ENCODE data around the gene NEURL1.

NEURL1 gene

GRCh38 chr10:103555325-103555649, 61.8 kb downstream of the NEURL1 start:
- Histone ChIP-seq H4K20me1 (ENCODE audit: insufficient read depth, low read length, poor library complexity, severe bottlenecking) (no peaks in the 10 kb centered on the region), H3F3A (ENCODE audit: low read depth) (no peaks in the 10 kb centered on the region), H3K79me2 (ENCODE audit: insufficient read depth, low read length) (no peaks in the 10 kb centered on the region), H3K4me3 (ENCODE audit: low read length, poor library complexity, severe bottlenecking) (no peak overlapping the region), H3K4me2 (ENCODE audit: low read depth, low read length, poor library complexity, severe bottlenecking) (no peak overlapping the region), H3K36me3 (ENCODE audit: insufficient read depth, low read length) (no peaks in the 10 kb centered on the region), H2AFZ (ENCODE audit: low read length) (no peak overlapping the region), H3K27me3 (ENCODE audit: insufficient read depth, low read length, poor library complexity, severe bottlenecking) (no peaks in the 10 kb centered on the region), H3K4me1 (ENCODE audit: insufficient read depth, low read length, poor library complexity, severe bottlenecking) (no peaks in the 10 kb centered on the region), H3K9me3 (ENCODE audit: insufficient read depth, low read depth, low read length) (no peaks in the 10 kb centered on the region), H3K9me2 (replicated peaks; ENCODE audit: low read depth, low read length) (no peaks in the 10 kb centered on the region), H3K9ac (ENCODE audit: low read depth, low read length, poor library complexity, severe bottlenecking) (no peak overlapping the region)
- TF ChIP-seq CTCF (conservative IDR thresholded peaks at IDR 0.05; ENCODE audit: low read length) (no peak), EZH2phosphoT487 (IDR thresholded peaks at IDR 0.05; ENCODE audit: borderline replicate concordance) (no peak)

DNA sequence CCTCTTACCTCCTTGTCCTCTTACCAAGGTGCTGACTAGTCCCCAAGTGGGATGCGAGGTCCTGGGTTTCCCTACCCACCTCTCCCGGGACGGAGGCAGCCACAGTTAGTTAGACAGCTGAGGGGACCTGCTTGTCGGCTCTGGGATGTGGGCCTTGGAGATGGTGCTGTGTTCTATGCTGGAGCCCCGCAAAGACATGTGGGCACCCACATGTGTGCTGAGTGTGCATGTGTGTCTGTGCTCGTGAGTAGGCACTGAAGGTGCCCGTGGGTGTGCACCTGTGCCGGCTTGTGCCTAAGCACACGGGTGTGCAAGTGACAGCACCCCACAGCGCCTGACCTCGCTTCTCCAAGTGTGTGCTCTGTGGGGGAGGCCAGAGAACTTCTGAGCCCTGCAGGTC, 62.2 kb downstream of the NEURL1 start:
- Histone ChIP-seq H3K4me1 (ENCODE audit: insufficient read depth, low read length, poor library complexity, severe bottlenecking) (no peaks in the 10 kb centered on the region), H3K36me3 (ENCODE audit: insufficient read depth, low read length) (no peaks in the 10 kb centered on the region), H3K9ac (ENCODE audit: low read depth, low read length, poor library complexity, severe bottlenecking) (no peak overlapping the region), H3K79me2 (ENCODE audit: insufficient read depth, low read length) (no peaks in the 10 kb centered on the region), H3F3A (ENCODE audit: low read depth) (no peaks in the 10 kb centered on the region), H3K27me3 (ENCODE audit: insufficient read depth, low read length, poor library complexity, severe bottlenecking) (no peaks in the 10 kb centered on the region), H4K20me1 (ENCODE audit: insufficient read depth, low read length, poor library complexity, severe bottlenecking) (no peaks in the 10 kb centered on the region), H3K9me3 (ENCODE audit: insufficient read depth, low read depth, low read length) (no peaks in the 10 kb centered on the region), H3K9me2 (replicated peaks; ENCODE audit: low read depth, low read length) (no peaks in the 10 kb centered on the region), H3K4me3 (ENCODE audit: low read length, poor library complexity, severe bottlenecking) (no peak overlapping the region), H3K4me2 (ENCODE audit: low read depth, low read length, poor library complexity, severe bottlenecking) (no peak overlapping the region), H2AFZ (ENCODE audit: low read length) (no peak overlapping the region)
- no peak for TF ChIP-seq EZH2phosphoT487 (IDR thresholded peaks at IDR 0.05; ENCODE audit: borderline replicate concordance)
- no peak for TF ChIP-seq CTCF (conservative IDR thresholded peaks at IDR 0.05; ENCODE audit: low read length)

DNA sequence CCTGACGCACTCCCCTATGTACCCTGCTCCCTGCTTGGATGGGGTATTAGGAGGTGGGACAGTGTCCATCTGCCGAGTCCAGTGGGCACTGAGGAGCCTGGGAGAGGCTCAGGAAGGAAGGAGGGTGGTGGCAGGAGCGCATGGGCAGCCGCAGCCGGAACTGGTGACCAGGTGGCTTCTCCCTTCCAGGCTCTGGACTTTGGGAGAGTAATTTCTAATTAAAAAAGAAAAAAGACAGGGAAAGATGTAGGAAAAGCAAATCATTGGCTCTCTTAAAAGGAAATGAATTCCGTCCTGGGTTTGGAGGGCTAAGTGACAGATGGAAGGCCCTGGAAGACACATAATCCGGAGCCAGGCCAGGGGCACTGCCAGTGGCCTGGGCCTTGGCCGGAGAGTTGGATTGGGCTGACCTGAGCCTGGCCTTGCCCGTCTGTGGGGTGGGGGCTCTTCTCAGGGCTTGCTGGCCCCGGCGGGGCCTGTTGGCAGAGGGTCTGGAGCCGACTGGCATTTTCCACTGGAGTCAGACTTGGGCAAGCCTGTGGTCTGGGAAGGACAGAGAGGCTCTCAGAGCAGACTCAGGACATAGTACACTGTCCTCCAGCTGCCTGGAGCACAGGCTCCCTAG, 63.0 kb downstream of the NEURL1 start:
- Histone ChIP-seq H3K4me1 (ENCODE audit: insufficient read depth, low read length, poor library complexity, severe bottlenecking) (no peaks in the 10 kb centered on the region), H4K20me1 (ENCODE audit: insufficient read depth, low read length, poor library complexity, severe bottlenecking) (no peaks in the 10 kb centered on the region), H3K4me2 (ENCODE audit: low read depth, low read length, poor library complexity, severe bottlenecking) (no peak overlapping the region), H2AFZ (ENCODE audit: low read length) (no peak overlapping the region), H3K9ac (ENCODE audit: low read depth, low read length, poor library complexity, severe bottlenecking) (no peak overlapping the region), H3K9me2 (replicated peaks; ENCODE audit: low read depth, low read length) (no peaks in the 10 kb centered on the region), H3K36me3 (ENCODE audit: insufficient read depth, low read length) (no peaks in the 10 kb centered on the region), H3K79me2 (ENCODE audit: insufficient read depth, low read length) (no peaks in the 10 kb centered on the region), H3K9me3 (ENCODE audit: insufficient read depth, low read depth, low read length) (no peaks in the 10 kb centered on the region), H3F3A (ENCODE audit: low read depth) (no peaks in the 10 kb centered on the region), H3K27me3 (ENCODE audit: insufficient read depth, low read length, poor library complexity, severe bottlenecking) (no peaks in the 10 kb centered on the region), H3K4me3 (ENCODE audit: low read length, poor library complexity, severe bottlenecking) (no peak overlapping the region)
- TF ChIP-seq CTCF (conservative IDR thresholded peaks at IDR 0.05; ENCODE audit: low read length), result no peak
- TF ChIP-seq EZH2phosphoT487 (IDR thresholded peaks at IDR 0.05; ENCODE audit: borderline replicate concordance), result no peak
